Gastroesophageal sphincter (tissue), 3 donors: ENCODE results near the gene WDCP.

ENCODE experiments used
- POLR2AphosphoS5 ChIP-seq: sonication (generic); formaldehyde crosslinking; IDR thresholded peaks from one replicate; pipeline ENCODE4 v1.6.1; 2017; ENCODE audit warnings: antibody characterized with exemption
- TF ChIP-seq, protein P1 (sequence below), 4 experiments: fragments of 200-600 bp in 2 of 4; fragments of 450-650 bp in 2 of 4; sonication (generic) in 1 of 4; IDR thresholded peaks; one replicate each; pipeline ENCODE4 v1.5.1; 2017 to 2019; ENCODE audit warnings: antibody characterized with exemption in 4 of 4, mild to moderate bottlenecking in 2 of 4, moderate library complexity in 2 of 4

- no peak for TF ChIP-seq POLR2AphosphoS5
- TF ChIP-seq, protein P1, sequence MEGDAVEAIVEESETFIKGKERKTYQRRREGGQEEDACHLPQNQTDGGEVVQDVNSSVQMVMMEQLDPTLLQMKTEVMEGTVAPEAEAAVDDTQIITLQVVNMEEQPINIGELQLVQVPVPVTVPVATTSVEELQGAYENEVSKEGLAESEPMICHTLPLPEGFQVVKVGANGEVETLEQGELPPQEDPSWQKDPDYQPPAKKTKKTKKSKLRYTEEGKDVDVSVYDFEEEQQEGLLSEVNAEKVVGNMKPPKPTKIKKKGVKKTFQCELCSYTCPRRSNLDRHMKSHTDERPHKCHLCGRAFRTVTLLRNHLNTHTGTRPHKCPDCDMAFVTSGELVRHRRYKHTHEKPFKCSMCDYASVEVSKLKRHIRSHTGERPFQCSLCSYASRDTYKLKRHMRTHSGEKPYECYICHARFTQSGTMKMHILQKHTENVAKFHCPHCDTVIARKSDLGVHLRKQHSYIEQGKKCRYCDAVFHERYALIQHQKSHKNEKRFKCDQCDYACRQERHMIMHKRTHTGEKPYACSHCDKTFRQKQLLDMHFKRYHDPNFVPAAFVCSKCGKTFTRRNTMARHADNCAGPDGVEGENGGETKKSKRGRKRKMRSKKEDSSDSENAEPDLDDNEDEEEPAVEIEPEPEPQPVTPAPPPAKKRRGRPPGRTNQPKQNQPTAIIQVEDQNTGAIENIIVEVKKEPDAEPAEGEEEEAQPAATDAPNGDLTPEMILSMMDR (IDR thresholded peaks at IDR 0.05): no peak
Observed at GRCh38 chr2:24049485-24050021, 2.4 kb upstream of the WDCP start, which contains the start of gene FKBP1B.
